ENCODE measurements around the gene TLR6. TPM values are rescaled to one million over a fixed set of nuclear protein-coding genes. Genes with fewer than 3 reads are reported as not detected.

TLR6 gene
- total RNA-seq, 2 donors from 2014 or later: 0.44 to 2.2 TPM

- intact Hi-C loops (cut with DNase I): no loop called here
- no peaks in the 10 kb centered on the region for H3K27me3 ChIP-seq
- no peaks in the 10 kb centered on the region for H3K9me3 ChIP-seq
- no peak overlapping the region for H3K9ac ChIP-seq (ENCODE audit: low read depth in 2 of 2, low read length in 2 of 2)
- H3K27ac ChIP-seq: no peak overlapping the region
- H3K4me1 ChIP-seq: no peaks in the 10 kb centered on the region
- TF ChIP-seq CTCF (IDR thresholded peaks at IDR 0.05): no peak
- no peaks in the 10 kb centered on the region for H3K36me3 ChIP-seq
- no peak for DNase-seq
- no peak overlapping the region for H3K4me3 ChIP-seq
These were observed 10.6 kb downstream of the TLR6 start for GRCh38 chr4:38846015-38846414.

- Histone ChIP-seq H3K4me1 (no peaks in the 10 kb centered on the region), H3K9ac (ENCODE audit: low read depth in 2 of 2, low read length in 2 of 2) (no peak overlapping the region), H3K27ac (no peak overlapping the region), H3K27me3 (no peaks in the 10 kb centered on the region), H3K4me3 (no peak overlapping the region), H3K36me3 (no peaks in the 10 kb centered on the region), H3K9me3 (no peaks in the 10 kb centered on the region)
- intact Hi-C loops (cut with DNase I): no loop called here
- TF ChIP-seq CTCF (IDR thresholded peaks at IDR 0.05): no peak
- DNase-seq: no peak
These were observed 13.6 kb downstream of the TLR6 start for GRCh38 chr4:38842994-38843393.

GRCh38 chr4:38837849-38838248 is 18.8 kb downstream of the TLR6 start:
- no peaks in the 10 kb centered on the region for H3K36me3 ChIP-seq
- TF ChIP-seq CTCF (IDR thresholded peaks at IDR 0.05): no peak

GRCh38 chr4:38837334-38837733 is 19.3 kb downstream of the TLR6 start:
- DNase-seq: no peak
- H3K4me3 ChIP-seq: no peak overlapping the region
- intact Hi-C loops (cut with DNase I): no loop called here
- peaks cover 3% of the 10 kb centered on the region for H3K9me3 ChIP-seq
- no peaks in the 10 kb centered on the region for H3K4me1 ChIP-seq
- H3K9ac ChIP-seq (ENCODE audit: low read depth in 2 of 2, low read length in 2 of 2): no peak overlapping the region
- H3K36me3 ChIP-seq: no peaks in the 10 kb centered on the region
- TF ChIP-seq CTCF (IDR thresholded peaks at IDR 0.05): no peak
- no peaks in the 10 kb centered on the region for H3K27me3 ChIP-seq
- no peak overlapping the region for H3K27ac ChIP-seq

More at GRCh38 chr4:38837849-38838248, 18.8 kb downstream of the TLR6 start:
- Histone ChIP-seq H3K27ac (no peak overlapping the region), H3K9me3 (peaks cover 3% of the 10 kb centered on the region), H3K27me3 (no peaks in the 10 kb centered on the region), H3K9ac (ENCODE audit: low read depth in 2 of 2, low read length in 2 of 2) (no peak overlapping the region), H3K4me1 (no peaks in the 10 kb centered on the region), H3K4me3 (no peak overlapping the region)
- intact Hi-C loops (cut with DNase I): no loop called here
- no peak for DNase-seq

- no peak overlapping the region for H3K27ac ChIP-seq
- H3K9me3 ChIP-seq: peaks cover 3% of the 10 kb centered on the region
- H3K27me3 ChIP-seq: no peaks in the 10 kb centered on the region
- intact Hi-C loops (cut with DNase I): no loop called here
- TF ChIP-seq CTCF (IDR thresholded peaks at IDR 0.05): no peak
- no peaks in the 10 kb centered on the region for H3K36me3 ChIP-seq
- H3K9ac ChIP-seq (ENCODE audit: low read depth in 2 of 2, low read length in 2 of 2): no peak overlapping the region
- no peaks in the 10 kb centered on the region for H3K4me1 ChIP-seq
- no peak overlapping the region for H3K4me3 ChIP-seq
- DNase-seq: no peak
These were observed 22.0 kb downstream of the TLR6 start for GRCh38 chr4:38834570-38834969.
